Activated naive CD8-positive, alpha-beta T cell treated with anti-CD3 and anti-CD28 coated beads, Interleukin-2, amount 50 U/mL, for 24 hours (primary cell): Measurements from ENCODE around the gene PLXDC2.

Experiments
- ATAC-seq: fragments of 150-1000 bp; cut with Tn5 transposase; one replicate; pipeline ENCODE4 v1.10.0; 2021
- DNase-seq: peaks from one replicate; pipeline ENCODE4 v3.0.0; 2021
- H3K27ac Mint-ChIP-seq: one replicate; pipeline ENCODE4 v1.8.0; 2021; ENCODE audit warnings: mild to moderate bottlenecking, mixed read lengths
- H3K27me3 Mint-ChIP-seq: one replicate; pipeline ENCODE4 v1.8.0; 2021; ENCODE audit warnings: mixed read lengths
- H3K36me3 Mint-ChIP-seq: one replicate; pipeline ENCODE4 v1.8.0; 2021; ENCODE audit warnings: low read depth, mixed read lengths
- H3K4me1 Mint-ChIP-seq: one replicate; pipeline ENCODE4 v1.8.0; 2021; ENCODE audit warnings: mixed read lengths
- H3K4me3 Mint-ChIP-seq: one replicate; pipeline ENCODE4 v1.8.0; 2021; ENCODE audit warnings: mild to moderate bottlenecking, moderate library complexity, mixed read lengths
- H3K9me3 Mint-ChIP-seq: one replicate; pipeline ENCODE4 v1.8.0; 2021; ENCODE audit warnings: mixed read lengths

The PLXDC2 gene

DNA sequence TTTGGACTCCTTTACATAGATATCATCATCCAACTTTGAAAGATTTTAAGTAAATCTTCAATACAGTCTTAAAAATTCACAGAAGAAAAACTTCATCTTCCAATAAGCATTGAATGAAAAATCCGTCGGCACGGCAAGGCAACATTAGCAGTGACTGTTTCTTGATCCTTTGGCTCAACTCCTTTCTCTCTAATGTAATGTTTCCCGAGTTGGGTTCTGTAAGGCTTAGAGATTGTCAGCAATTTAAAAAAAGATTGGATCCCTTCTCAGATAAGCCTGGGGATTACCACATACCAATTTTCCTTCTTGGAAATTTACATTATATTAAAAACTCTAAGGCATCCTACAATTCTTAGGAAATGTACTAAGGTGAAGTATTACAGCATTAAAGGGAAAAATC is 291.8 kb downstream of the PLXDC2 start:
- ATAC-seq = no peak
- Mint-ChIP-seq H3K27me3 (no peaks in the 10 kb centered on the region), H3K4me3 (no peak overlapping the region), H3K9me3 (peaks cover 5% of the 10 kb centered on the region), H3K4me1 (peaks cover 1% of the 10 kb centered on the region), H3K36me3 (no peaks in the 10 kb centered on the region), H3K27ac (no peak overlapping the region)
- no peak for DNase-seq

GRCh38 chr10:20109613-20110012 is 293.4 kb downstream of the PLXDC2 start:
- Mint-ChIP-seq H3K36me3 (no peaks in the 10 kb centered on the region), H3K9me3 (peaks cover 6% of the 10 kb centered on the region), H3K27me3 (no peaks in the 10 kb centered on the region), H3K4me3 (no peak overlapping the region), H3K27ac (no peak overlapping the region), H3K4me1 (no peaks in the 10 kb centered on the region)
- DNase-seq (no peak), ATAC-seq (no peak)

DNA sequence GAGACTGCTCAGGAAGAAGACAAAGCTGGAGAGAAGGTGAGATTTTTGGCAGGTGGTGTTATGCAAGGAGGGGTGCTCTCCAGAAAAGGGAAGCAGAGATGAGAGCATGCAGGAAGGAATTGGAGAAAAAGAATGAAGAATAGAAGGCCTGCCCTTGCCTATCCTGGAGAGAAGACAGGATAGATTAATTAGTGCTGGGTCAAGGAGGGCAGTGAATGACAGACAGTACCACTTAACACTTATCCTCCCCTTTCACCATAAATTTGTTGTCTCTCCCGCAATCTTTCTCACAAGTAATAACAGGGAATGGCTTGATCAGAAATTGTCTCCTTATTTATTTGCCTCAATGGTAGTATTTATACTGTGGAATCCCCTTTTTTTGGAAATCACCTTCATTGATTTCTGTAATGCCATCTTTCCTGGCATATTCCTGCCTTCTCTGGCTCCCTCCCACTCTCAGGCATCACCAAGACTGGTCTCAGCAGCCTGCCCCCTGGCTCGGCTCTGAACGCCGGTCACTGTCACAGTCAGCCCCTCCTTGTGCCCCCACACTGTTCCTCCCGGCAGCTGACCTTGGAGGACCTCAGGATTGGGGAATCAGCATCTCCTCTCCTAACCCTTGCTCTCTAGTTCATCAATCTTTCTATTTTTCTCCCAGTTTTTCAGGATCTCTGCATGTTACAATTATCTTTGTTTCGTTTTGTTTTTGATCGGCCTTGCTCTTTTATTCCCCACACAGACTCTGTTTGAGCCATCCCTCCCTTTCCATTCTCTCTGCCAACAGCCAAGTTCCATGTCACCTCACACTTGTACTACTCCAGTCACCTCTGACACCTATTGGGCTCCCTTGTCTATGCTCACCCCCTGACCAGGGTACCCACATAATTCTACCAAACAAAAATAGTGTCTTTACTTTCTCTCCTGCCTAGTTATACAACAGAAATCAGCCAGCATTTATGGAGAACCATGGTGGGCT is 294.2 kb downstream of the PLXDC2 start:
- H3K9me3 Mint-ChIP-seq = peaks cover 6% of the 10 kb centered on the region
- H3K4me3 Mint-ChIP-seq = no peak overlapping the region
- no peaks in the 10 kb centered on the region for H3K36me3 Mint-ChIP-seq
- no peak for DNase-seq
- H3K4me1 Mint-ChIP-seq = no peaks in the 10 kb centered on the region
- H3K27me3 Mint-ChIP-seq = no peaks in the 10 kb centered on the region
- H3K27ac Mint-ChIP-seq = no peak overlapping the region
- ATAC-seq = no peak

DNA sequence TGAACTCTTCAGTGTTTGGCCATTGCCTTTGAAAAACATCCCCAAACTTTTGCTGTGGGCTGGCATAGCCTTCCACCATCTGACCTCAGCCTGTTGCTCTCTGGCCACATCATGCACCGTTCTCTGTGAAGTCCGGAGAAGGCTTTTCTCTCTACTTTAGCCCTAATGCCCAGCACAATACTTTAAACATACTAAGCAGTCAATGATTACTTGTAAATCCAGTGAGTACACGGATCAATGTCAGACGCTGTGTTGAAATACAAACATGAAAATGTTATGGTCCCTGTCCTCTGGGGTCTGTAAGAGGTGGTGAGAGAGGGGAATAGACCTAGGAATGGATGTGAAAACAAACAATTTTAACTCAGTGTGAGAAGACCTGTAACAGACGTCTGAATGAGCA is 297.9 kb downstream of the PLXDC2 start:
- Mint-ChIP-seq H3K27me3 (no peaks in the 10 kb centered on the region), H3K36me3 (no peaks in the 10 kb centered on the region), H3K4me3 (no peak overlapping the region), H3K4me1 (no peaks in the 10 kb centered on the region), H3K27ac (no peak overlapping the region), H3K9me3 (peaks cover 6% of the 10 kb centered on the region)
- ATAC-seq (no peak), DNase-seq (no peak)

DNA sequence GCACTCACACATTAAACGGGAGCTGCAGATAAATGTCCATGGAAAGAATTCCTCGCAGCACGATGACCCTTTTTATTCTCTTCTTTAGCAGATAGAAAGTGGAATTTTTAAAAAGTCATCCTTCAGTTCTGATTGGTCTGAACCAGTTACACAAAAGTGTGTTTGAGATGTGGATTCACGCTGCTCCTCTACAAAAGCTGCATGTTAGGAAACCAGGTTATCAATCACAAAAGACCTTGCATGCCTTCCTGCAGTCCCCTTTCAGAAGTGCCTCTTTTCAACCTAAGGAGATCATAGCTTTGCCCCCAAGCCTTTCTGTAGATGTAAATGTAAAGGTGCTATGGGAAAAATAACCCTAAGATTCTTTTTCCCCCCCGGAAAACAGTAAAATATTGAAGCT is 299.7 kb downstream of the PLXDC2 start:
- ATAC-seq (no peak), DNase-seq (no peak)
- H3K27me3 Mint-ChIP-seq = no peaks in the 10 kb centered on the region
- no peaks in the 10 kb centered on the region for H3K36me3 Mint-ChIP-seq
- no peaks in the 10 kb centered on the region for H3K4me1 Mint-ChIP-seq
- peaks cover 6% of the 10 kb centered on the region for H3K9me3 Mint-ChIP-seq
- H3K4me3 Mint-ChIP-seq = no peak overlapping the region
- no peak overlapping the region for H3K27ac Mint-ChIP-seq

GRCh38 chr10:20117471-20117870 is 301.2 kb downstream of the PLXDC2 start:
- Mint-ChIP-seq H3K4me3 (no peak overlapping the region), H3K36me3 (no peaks in the 10 kb centered on the region), H3K4me1 (no peaks in the 10 kb centered on the region), H3K27ac (no peak overlapping the region), H3K9me3 (peaks cover 11% of the 10 kb centered on the region), H3K27me3 (no peaks in the 10 kb centered on the region)
- no peak for ATAC-seq
- DNase-seq = no peak

DNA sequence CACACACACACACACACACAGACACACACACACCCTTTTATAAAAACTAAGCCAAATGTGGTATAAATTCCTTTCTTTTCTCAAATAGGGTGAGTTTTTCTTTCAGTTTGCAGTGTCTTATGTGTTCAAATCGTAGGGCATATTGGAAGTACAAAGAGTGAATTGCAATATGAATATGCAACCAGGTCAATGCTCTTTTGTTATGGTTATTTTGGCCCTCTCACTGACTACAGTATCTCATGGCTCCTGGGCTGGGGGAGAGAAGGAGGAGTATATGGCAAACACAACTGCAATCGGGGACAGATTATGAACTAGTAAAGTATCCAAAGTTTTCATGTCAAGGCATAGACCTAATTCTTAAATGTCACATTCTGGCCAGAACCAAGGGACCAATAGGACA is 301.9 kb downstream of the PLXDC2 start:
- ATAC-seq = no peak
- Mint-ChIP-seq H3K9me3 (peaks cover 9% of the 10 kb centered on the region), H3K4me3 (no peak overlapping the region), H3K36me3 (no peaks in the 10 kb centered on the region), H3K27ac (no peak overlapping the region), H3K27me3 (no peaks in the 10 kb centered on the region), H3K4me1 (no peaks in the 10 kb centered on the region)
- DNase-seq = no peak

DNA sequence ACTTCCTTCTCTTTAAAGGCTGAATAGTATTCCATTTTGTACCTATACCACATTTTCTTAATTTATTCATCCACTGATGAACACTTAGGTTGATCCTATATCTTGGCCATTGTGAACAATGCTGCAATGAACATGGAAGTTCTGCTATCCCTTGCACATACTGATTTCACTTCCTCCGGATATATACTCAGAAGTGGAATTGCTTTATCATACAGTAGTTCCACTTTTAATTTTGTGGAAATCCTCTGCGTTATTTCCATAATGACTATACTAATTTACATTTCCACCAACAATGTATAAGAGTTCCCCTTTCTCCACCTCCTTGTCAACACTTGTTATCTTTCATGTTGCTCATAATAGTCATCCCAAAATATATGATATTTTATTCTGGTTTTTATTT is 312.6 kb downstream of the PLXDC2 start:
- ATAC-seq (no peak), DNase-seq (no peak)
- H3K9me3 Mint-ChIP-seq = peaks cover 18% of the 10 kb centered on the region
- H3K4me1 Mint-ChIP-seq = no peaks in the 10 kb centered on the region
- no peaks in the 10 kb centered on the region for H3K36me3 Mint-ChIP-seq
- no peak overlapping the region for H3K27ac Mint-ChIP-seq
- H3K27me3 Mint-ChIP-seq = no peaks in the 10 kb centered on the region
- no peak overlapping the region for H3K4me3 Mint-ChIP-seq

DNA sequence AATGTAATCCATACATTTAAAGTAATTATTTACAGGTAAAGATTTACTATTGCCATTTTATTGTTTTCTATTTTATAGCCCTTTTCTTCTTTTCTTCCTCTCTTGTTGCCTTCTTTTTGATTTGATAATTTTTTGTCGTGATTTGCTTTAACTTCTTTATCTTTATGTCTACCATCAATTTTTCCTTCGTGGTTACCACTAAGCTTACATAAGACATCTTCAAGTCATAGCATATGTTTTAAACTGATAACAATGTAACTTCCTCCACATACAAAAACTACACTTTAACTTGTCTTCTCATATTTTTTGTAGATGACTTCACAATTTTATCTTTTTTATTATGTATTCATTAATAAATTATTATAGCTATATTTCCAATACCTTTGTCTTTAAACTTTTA is 316.6 kb downstream of the PLXDC2 start:
- Mint-ChIP-seq H3K4me3 (no peak overlapping the region), H3K27me3 (no peaks in the 10 kb centered on the region)
- ATAC-seq = no peak

DNA sequence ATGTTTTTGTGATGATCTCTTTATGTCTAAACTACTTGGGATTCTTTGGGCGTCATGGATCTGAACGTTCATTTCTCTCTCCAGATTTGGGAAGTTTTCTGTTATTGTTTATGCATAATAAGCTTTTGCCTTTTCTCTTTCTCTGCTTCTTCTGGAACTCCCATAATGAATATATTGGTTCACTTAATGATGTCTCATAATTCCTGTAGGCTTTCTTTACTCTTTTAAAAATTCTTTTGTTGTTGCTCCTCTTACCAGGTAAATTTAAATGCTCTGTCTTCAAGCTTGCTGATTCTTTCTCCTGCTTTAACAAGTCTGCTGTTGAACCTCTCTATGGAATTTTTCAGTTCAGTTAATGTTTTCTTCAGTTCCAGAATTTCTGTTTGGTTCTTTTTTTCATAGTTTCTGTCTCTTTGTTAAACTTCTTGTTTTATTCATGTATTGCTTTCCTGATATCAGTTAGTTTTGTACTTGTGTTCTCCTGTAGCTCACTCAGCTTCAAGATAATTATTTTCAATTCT is 317.5 kb downstream of the PLXDC2 start:
- H3K27ac Mint-ChIP-seq = no peak overlapping the region
- H3K4me1 Mint-ChIP-seq = no peaks in the 10 kb centered on the region
- H3K36me3 Mint-ChIP-seq = no peaks in the 10 kb centered on the region
- no peaks in the 10 kb centered on the region for H3K27me3 Mint-ChIP-seq
- H3K9me3 Mint-ChIP-seq = peaks cover 25% of the 10 kb centered on the region
- no peak for ATAC-seq
- H3K4me3 Mint-ChIP-seq = no peak overlapping the region
- no peak for DNase-seq

More for the DNA sequence above, 316.6 kb downstream of the PLXDC2 start:
- no peaks in the 10 kb centered on the region for H3K36me3 Mint-ChIP-seq
- no peaks in the 10 kb centered on the region for H3K4me1 Mint-ChIP-seq
- no peak overlapping the region for H3K27ac Mint-ChIP-seq
- peaks cover 25% of the 10 kb centered on the region for H3K9me3 Mint-ChIP-seq
- no peak for DNase-seq

DNA sequence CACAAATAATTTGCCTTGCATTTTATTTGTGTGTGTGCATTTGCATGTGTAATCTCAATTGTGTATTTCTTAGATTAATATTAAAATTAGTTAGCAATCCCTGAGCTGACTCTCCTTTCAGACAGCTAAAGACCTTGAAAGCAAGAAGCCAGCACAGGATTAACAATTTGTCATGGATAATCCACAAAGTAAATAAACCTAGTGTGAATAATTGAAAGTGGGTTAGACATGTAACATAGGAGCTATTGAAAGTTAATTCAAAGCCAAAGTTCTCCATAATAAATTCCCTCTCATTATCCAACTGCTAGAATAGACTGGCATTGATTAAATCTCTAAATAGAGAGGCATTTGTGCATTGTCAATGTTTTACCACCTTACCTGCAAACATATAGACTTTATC is 326.1 kb downstream of the PLXDC2 start:
- Mint-ChIP-seq H3K27me3 (no peaks in the 10 kb centered on the region), H3K36me3 (no peaks in the 10 kb centered on the region), H3K9me3 (peaks cover under 1% of the 10 kb centered on the region)

DNA sequence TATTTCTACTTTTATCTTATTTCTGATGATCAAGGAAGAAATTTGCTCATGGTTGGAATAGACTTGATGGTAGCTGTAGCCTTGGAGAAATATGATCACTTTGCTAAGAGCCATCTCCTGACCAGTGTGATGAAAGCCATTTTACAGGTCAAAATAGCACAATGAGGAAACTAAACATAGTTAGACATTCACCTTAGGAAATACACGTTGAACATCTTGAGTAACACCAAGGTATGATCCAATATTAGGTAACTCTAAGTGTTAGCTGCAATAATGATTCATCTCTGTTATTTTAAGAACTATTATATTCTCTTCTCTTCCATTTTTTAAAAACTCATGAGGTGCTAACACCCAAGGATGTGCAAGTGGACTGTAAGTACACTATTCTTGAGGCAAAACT is 328.0 kb downstream of the PLXDC2 start:
- Mint-ChIP-seq H3K4me1 (no peaks in the 10 kb centered on the region), H3K27ac (no peak overlapping the region), H3K4me3 (no peak overlapping the region), H3K9me3 (peaks cover 8% of the 10 kb centered on the region), H3K36me3 (no peaks in the 10 kb centered on the region), H3K27me3 (no peaks in the 10 kb centered on the region)
- no peak for DNase-seq
- ATAC-seq = no peak

More for the DNA sequence above, 326.1 kb downstream of the PLXDC2 start:
- Mint-ChIP-seq H3K27ac (no peak overlapping the region), H3K4me3 (no peak overlapping the region), H3K4me1 (no peaks in the 10 kb centered on the region)
- DNase-seq (no peak), ATAC-seq (no peak)

GRCh38 chr10:20146004-20146403 is 329.8 kb downstream of the PLXDC2 start:
- Mint-ChIP-seq H3K27ac (no peak overlapping the region), H3K4me1 (no peaks in the 10 kb centered on the region), H3K4me3 (no peak overlapping the region), H3K27me3 (no peaks in the 10 kb centered on the region), H3K9me3 (peaks cover 8% of the 10 kb centered on the region), H3K36me3 (no peaks in the 10 kb centered on the region)
- ATAC-seq = no peak
- no peak for DNase-seq

GRCh38 chr10:20147684-20148083 is 331.5 kb downstream of the PLXDC2 start:
- Mint-ChIP-seq H3K36me3 (no peaks in the 10 kb centered on the region), H3K9me3 (peaks cover 8% of the 10 kb centered on the region), H3K27me3 (no peaks in the 10 kb centered on the region), H3K4me1 (no peaks in the 10 kb centered on the region), H3K4me3 (no peak overlapping the region), H3K27ac (no peak overlapping the region)
- no peak for ATAC-seq
- DNase-seq = no peak

DNA sequence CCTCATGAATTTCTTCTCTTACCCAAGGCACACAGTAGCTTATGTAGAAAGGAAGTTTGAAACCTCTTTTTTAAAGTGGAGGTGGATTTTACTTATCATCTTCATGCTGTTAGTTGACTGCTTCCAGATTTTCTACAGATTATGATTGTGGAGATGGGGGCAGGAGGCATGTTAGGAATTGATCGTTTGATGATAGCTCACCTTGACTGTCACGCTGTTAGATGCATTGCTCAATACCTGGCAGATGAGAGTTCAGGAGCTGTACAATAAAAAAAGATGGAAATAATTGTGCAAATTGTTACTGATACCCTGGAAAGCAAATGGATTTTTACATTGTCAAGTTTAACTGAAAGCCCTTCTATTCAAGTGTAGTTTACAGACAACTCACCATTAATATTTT is 340.3 kb downstream of the PLXDC2 start:
- ATAC-seq = no peak
- Mint-ChIP-seq H3K27me3 (no peaks in the 10 kb centered on the region), H3K9me3 (peaks cover 5% of the 10 kb centered on the region), H3K4me3 (no peak overlapping the region), H3K36me3 (no peaks in the 10 kb centered on the region), H3K4me1 (no peaks in the 10 kb centered on the region), H3K27ac (no peak overlapping the region)
- no peak for DNase-seq
